SW 1271 (cell line): ENCODE data around the gene FOXN3.

Source experiments
- DNase-seq, 2 experiments: peaks; one replicate each; lab custom pipeline; 2025; lab: John Stamatoyannopoulos, UW

Gene FOXN3

DNA sequence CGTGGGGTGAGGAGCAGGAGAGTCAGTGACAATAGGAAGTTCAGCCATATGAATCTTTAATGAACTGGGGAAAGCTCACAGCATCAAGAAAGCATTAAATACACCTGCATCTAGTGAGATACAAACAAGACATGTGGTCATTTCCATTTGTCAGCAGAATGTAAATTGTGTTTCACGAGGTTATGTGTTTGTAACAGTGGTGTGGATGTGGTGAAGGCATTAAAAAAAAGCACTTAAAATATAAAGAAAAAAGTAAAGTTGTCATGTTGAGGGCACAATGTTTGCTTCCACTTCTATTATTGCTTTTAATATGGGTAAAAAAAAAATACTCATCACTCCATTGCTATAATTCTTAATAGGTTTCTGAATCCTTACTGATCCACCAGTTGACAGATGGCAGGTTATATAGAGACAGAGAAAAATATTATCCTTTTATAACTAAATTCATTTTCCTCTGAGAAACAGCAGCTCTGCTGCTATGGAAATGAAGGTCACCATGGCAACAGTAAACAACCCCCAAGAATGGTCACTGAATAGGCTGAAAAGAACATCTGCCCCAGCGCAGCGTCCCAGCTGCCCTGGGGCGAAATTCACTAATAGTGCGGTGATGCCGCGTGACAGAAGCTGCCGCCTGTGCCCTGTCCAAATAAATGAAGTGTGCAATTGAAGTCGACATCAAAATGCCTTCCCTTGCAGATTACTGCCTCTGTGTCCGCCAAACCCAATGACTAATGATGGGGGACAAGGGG lies 226.1 kb downstream of the FOXN3 start:
- peak in 1 of 2 experiments; percentile 8 for DNase-seq

DNA sequence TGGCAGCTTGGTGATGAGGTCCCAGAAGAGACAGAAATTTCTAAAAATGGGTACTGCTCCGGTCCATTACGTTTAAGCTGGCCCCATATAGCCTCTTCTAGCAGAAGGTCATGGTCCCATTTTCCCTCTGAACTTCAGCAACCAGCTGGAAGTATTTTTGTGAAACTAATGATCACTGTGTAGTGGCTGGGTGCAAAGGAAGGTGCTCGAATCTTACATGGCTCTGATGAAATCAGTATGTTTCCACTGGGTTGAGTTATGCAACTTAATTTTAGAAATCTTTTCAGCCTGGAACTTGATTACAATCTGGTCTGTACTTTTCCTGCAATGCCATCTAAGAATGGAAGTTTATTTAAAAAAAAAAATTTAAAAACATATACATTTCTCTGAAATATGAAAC lies 228.5 kb downstream of the FOXN3 start:
- DNase-seq: no peak

- no peak for DNase-seq
Observed at GRCh38 chr14:89187501-89187900, 229.5 kb downstream of the FOXN3 start.

DNA sequence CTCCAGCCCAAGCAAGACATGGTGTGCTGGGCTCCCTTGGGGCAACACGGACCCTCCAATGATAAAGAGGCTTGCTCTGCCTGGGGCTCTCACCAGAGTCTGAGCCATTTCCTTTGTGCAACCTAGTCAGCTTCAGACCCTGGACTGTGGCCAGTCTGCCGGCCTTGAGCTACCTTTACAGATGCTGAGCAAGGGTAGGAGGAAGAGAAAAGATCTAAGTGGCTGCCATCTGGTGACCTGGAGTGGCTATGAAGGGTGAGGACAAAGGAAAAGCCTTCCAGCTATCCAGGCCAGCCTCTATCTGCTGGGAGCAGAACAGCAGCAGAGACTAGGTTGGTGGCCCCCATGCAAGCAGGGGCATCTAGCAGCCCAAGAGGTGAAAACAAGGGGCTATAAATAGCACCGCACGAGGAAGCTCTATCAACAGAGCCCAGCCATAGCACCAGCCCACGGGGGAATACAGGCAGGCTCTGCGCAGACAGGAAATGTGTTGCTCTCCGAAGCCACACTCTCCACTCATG lies 230.1 kb downstream of the FOXN3 start:
- DNase-seq: no peak

DNA sequence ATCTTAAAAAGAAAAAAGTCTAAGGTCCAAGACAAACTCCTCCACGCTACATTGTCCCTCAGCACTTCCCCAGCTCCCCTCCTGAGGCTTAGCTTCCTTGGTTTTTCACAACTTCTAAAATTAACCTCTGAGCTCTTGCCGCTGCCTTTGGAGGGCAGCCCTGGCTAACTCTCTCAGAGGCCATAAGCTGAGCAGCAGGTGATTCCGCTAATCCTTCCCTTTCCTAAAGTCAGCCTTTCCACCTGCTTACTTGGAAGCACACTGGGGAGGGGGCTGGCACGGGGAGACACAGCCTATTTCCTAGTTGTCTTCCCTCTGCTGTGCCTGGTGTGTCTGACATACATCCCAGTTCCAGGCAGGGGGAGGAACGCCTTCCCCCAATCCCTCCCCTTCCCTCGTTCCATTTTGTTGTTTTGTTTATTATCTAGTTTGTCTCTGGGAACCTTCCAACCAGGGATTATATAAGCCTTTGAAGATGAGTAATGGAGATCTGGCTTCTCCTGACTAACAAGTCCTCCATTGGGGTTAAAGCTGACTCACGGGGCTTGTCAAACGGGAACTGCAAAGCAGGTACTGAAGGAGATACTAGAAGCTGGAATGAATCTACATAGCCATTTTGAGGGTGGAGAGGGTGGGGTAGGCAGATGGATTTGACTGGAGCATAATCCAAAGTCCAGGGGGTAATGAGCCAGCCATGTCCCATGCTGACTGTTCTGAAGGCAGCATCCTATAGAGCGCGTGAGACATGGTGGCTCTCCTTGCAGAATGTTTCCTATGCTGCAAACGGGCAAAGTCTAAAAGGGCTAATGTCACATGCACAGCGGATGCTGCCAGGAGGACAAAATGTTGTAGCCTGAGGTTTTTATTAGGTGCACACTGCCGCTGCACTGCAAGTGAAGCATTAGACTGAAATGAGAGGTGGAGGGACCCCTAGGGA lies 230.8 kb downstream of the FOXN3 start:
- DNase-seq: no peak

DNA sequence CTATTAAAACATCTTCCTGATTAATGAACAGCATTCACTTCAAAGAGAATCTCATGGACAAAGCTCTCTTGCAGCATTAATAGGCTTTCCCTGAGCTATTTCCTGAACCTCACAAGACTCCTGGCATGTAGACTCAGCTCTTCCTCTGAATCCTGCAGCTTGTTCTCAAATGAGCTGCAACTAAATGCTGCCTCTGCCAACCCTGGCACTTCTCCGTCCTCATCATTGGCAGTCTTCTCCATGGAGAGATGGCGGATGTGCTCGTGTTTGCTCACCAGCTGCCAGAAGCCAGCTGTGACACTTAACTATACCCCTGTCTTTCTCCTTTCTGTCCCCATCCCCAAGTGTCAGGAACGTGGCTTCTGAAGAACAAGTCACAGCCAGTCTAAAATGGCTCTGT lies 232.1 kb downstream of the FOXN3 start:
- no peak for DNase-seq

DNA sequence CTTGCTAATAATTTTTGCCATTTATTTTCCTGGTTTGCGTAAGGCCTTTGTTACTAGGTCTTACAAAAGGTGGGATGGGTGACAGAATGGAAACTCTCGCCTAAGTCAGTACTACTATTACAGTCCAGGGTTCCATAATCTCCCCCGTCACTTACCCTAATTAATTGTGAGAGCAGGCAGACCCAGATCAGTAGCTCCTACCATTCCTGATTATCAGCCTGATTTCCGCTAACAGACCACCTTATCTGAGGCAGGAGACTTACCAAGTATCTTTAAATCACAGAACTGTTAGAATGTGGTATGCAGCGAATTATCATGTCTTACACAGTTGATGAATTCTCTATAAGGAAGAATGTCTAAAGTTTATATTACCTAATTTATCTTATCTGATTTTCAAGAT lies 234.7 kb downstream of the FOXN3 start:
- DNase-seq: no peak

- DNase-seq: no peak
Observed at GRCh38 chr14:89180546-89180945, 236.5 kb downstream of the FOXN3 start.

DNA sequence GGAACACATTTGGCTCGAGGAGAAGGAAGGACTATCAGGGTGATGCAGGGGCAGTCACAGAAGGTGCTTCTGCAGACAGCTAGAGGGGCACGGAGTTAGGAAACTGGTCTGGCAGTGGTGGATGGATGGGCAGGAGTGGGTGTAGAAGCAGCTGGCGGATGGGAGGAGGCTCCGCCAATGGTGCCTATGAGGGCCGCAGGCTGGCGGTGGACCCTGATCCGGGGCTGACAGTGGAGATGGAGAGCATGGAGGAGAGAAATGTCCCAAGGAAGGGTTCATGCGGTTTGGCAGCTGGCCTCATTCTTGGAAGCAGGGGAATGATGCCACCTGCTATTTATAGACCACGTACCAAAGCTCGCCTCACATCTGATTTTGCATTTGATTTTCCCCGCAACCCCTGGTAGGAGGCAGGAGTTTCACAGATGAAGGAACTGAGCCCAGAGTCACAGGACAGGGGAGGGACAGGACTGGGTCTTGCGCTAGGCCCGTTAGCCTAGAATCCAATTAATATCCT lies 237.1 kb downstream of the FOXN3 start:
- DNase-seq: no peak

DNA sequence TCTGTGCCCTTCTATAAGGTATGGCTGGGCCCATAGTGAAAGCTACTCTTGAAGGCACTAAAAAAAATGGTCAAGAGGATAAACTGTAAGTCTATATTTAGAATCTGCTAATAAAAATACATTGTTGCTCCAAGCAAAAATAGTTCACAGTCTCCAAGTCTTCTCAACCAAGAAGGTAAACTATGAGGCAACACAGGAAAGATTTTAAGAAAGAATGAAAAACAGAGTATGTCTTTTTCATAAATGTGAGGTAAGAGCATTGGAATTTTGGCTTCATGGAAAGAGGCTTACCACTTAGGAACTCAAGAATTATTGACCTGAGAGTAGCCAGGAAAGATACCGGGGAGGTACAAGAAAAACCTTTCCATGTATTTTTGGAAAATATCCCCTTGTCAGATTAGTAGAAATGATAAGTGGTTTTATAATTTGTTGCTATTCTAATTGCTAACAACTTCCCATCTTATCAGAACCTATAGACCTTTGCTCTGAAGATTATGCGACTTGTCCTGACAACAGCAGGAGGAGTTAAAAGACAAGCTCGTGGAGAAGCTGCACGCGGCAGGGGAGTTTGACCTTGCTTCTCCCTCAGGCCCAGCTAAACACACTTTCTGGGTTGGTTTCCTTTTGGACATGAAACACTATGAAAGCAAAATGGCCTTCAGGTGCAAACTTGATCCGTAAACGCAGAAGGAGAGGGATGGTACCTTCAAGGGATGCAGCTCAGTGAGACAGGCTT lies 238.1 kb downstream of the FOXN3 start:
- no peak for DNase-seq

DNA sequence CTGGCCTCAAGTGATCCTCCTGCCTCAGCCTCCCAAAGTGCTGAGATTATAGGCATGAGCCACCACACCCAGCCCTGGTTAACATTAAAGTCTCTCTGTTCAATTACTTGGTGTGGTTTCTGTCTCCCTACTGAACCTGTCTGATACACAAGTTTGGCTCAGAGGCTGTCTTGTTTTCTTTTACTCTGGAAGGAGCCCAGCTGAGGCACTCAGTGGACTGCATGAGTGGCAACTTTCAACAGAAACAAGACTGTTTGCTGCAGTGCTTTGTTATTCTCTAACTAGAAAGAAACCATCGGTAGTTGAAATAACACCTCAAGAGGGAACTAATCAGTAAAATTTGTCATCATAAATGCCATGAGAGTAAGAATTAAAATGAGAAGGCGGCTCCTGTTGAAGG lies 238.7 kb downstream of the FOXN3 start:
- DNase-seq: no peak

- no peak for DNase-seq
Observed at GRCh38 chr14:89175881-89176799, 240.9 kb downstream of the FOXN3 start.

DNA sequence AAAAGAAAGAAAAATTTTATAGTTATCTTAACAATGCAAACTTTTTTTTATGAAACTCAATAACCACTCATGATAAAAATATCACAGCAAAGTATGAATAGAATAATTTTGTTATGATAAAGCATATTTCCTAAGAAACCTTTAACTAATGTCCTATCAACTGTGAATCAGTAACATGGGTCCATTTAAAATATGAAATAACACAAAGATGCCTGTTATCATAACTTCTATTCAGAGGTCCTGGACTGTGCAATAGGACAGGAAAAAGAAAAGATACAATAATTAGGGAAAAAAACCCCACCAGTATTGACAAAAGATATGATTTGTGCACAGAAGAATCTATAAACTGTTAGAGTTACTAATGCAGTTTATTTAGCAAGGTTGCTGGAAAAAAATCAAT lies 245.4 kb downstream of the FOXN3 start:
- DNase-seq: no peak

GRCh38 chr14:89171168-89171567 lies 245.9 kb downstream of the FOXN3 start:
- DNase-seq: no peak

DNA sequence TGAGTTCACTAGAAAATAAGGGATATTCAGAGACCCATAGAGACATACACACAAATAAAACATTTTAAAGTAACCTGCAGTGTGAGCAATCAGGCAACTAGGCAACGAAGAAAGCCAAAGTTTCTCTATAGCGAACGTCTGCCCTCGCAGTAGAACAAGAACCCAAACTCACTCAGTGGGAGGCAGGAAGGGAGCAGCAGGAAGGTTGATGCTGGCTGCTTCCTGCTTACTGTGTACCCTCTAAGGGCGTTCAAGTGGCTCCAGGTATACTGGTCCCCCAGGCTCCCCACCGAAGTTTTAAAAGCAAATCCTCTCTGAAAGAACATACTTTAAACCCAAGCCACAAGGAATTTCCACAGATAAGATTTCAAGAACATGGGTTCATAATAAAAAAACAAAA lies 249.3 kb downstream of the FOXN3 start:
- no peak for DNase-seq

- DNase-seq: no peak
Observed at GRCh38 chr14:89166633-89167032, 250.4 kb downstream of the FOXN3 start.

- no peak for DNase-seq
Observed at GRCh38 chr14:89165189-89166181, 251.5 kb downstream of the FOXN3 start.

DNA sequence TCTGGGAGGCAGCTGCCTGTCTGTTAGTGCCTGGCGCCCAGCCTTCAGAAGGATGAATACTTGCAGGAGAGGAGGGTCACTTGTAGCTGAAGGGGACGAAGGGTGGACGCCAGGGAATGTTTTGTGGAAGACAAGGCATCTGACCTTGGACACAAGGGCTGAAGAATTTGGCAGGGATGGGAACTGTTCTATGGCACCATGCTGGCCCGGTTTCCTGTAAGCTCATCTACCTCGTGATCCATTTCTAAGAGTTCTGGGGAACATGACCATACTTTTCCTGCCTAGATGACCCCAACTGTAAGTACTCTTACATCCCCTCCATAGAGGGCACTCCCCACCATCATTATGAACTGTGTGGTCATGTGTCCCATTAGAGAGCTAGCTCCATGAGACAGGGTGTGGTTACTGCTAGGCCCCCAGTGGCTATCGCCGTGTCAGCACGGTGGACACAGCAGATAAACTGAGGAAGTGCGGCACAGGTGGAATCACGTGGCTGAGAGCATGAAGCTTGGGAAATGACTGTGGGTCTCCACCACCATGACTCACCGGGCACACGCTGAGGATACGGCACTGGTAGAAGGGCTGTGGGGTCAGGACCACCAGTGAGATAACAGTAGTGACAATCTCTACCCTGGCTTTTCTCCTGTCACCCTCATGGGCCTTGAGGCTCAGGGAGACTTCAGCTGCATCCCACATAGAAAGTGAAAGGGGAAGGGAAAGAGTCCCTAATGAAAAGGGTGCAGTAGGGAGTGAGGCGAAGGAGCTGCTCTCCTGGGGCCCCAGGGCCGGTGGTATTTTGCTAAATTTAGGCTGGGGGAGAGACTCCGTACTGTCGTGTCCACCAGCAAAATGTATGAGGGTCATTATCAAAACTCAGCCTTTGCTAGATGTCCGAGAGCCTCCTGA lies 252.6 kb downstream of the FOXN3 start:
- no peak for DNase-seq
